Stimulated activated CD8-positive, alpha-beta memory T cell treated with anti-CD3 and anti-CD28 coated beads, Interleukin-7, amount 100 ng/mL, for 1 hour (primary cell): ENCODE measurements around the gene KIF12.
"Not testable (repeated sequence)": the region's sequence is repeated elsewhere in the genome, so short reads cannot be mapped to it uniquely, and the experiment has no call there.

ENCODE experiments used
- DNase-seq, 2 donors: peaks; one replicate each; pipeline ENCODE4 v3.0.0-alpha.2; 2020; ENCODE audit warnings: low read depth in 2 of 2

KIF12 gene

DNA sequence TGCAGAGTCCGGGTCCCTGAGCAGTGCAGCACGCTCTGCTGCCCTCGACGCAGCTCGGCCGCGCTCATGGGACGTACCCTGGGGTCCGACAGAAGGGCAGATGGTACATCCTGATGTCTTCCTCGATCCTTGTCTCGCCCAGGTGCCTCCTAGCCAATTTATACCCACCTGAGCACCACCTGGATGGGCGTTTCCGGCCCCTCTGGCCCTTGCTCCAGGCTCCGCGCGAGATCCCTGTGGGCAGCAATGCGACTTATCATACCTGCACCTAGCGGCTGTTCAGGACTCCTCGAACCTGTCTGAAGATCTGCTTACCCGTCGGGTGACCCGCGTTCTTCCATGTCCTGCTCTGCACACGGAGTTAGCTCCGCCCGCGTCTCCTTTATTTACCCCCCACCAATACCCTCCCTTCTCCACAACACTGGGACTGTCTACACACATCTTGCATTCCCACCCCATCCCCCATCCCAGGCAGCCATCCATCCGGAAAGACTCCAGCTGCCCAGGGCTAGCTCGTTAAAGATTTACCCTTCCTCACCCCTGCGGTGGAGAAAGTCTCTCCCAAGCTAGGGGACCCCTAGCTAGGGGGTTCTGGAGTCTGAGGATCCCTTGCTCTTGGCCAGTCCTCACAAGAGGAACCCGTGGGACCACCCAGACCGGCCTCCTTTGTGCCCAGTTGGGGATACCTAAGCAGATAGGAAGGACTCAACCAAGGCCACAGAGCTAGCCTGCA, at the start of gene KIF12:
Gene KIF12 (minus strand): TSS at position 357 of the 733 bp plus-strand sequence. CDS start 16 bp downstream, at position 341.
- DNase-seq: no peak

DNA sequence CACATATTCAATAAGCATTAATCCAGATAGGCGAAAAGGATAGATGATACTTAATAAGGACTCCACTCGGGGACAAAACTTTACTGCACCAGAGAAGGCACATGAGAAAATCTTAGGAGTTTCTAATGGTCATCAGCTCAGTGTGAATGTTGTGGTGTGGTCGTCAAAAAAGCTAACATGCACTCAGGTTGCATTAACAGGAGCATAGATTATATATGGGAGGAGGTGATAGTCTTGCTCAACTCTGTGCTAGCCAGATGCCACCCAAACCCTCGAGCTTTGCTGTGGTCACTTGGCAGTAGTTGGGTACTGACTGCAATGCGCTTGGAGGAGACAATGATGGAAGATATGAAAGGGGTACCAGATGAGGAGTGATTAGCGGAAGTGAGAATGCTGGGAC, 47.6 kb upstream of the KIF12 start:
- DNase-seq: no peak

DNA sequence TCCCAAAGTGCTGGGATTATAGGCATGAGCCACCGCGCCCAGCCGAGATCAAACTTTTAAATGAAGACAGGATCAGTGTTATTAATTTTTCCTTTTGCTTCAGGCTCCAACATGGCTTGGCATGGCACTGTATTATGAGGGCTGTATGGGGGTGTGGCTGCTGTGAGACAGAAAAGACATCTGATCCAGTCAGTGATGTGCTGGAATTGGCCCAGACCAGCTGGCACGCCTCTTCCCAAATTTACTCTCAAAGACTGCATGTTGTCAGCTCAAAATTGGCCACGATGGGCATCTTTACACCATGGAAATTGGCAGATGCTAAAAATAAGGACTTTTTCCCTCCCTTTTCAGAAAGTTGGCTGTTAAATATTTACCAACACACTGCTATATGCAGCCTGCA, 44.1 kb upstream of the KIF12 start:
- no peak for DNase-seq

DNA sequence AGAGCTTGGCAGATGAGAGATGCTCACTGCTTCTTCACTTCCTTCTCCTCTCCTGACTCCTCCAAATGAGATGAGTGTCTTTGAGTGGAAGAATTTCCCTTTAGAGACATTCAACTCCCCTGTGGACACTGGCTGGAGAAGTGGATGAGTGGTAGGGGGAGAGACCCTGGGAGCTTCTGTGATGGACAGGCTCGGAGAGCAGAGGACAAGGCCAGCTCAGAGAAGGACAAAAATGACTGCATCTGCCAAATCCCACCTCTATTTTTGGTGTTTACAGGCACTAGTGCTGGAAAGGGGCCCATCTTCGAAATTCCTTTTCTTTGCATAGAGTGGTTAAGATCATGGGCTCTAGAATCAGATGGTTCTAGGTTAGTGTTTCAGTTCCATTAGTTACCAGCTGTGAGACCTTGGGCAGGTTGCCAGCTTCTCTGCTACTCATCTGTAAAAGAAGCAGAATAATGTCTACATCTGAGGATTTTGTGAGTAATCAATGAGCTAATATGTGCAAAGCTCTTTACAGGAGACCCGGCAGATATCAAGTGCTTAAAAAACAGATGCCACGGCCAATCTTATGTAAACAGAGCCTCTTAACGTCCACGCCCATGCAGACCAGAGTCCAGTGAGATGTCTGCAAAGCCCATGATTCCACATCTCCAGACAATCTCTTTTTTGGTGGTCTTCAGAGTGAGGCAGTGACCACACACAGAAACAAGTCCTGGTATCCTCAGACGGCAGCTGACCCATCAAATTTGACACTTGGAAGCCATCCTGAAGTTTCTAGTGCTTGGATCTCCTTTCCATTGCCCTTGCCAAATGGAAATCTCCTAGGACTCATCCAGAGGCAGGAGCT, 42.7 kb upstream of the KIF12 start:
- no peak for DNase-seq

DNA sequence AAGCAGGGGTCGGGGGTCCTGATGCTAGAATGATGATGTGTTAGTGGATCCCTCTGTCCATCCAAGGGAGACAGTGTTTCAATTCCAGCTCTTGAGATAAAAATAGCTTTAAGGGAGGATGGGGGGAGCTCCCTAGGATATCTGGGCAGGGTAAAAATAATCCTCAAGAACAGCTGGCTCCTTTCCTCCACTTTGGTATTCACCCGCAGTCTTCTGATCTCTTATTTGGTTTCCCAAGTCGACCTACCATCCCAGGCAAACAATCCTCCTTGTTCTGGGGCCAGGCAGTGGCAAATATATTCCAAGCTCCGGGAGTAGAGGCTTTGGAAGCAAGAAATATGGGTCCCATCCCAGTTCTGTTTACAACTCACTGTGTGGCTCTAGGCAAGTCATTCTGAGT, 41.8 kb upstream of the KIF12 start:
- no peak for DNase-seq

DNA sequence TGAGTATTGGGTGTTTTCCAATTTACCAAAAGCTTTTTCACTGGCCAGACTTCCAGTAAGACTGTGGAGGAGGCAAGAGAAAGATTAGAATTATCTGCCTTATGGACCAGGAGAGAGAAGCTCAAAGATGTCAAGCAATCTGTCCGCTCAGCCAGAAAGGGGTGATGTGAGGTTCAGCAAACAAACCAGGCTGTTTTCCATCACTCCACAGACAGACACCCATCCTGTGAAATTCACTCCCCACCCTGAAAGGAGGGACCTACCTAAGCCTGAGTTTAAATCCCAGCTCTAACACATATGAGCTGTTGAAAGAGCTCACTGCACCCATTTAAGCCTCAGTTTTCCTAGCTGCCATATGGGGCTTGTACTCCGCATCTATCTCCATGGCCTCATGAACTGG, 41.3 kb upstream of the KIF12 start:
- DNase-seq: no peak

DNA sequence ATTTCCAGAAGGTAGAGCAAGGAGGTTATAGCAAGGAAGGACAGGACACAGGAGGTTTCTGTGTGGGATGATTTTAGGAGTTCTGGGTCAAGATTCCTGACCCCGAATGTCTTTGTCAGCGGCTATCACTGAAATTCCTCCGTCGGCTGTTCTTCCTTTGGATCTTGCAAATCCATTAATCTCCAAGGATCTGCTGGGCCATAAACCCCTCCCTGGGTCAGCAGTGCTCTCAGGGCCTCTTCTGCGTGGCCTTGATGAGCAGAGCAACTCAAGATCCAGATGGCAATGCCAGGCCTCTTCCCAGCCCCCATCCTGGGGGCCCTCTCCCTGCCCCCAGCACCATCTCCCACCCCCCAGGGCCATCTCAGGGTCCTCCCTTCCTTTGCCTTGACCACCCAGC, 40.0 kb upstream of the KIF12 start:
- DNase-seq: no peak

DNA sequence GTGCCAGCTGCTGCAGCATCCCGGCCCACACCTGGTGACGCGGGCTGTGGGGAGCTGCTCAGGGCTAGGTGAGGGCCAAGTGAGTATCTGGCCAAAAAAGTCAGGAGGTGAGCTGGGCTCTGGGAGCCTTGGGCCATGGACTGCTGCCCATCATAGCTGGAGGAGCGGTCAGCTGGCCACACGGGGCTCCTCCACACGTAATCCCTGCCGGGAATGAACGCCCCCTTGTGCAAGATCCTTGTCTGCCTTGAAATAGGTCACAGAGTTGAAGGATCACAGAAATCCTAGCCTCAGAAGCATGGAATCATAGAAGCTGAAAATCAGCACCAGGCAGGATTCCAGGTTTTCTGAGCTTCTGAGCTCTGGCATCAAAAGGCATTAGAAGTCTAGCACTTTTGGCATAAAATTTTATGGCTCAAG, 39.5 kb upstream of the KIF12 start:
- DNase-seq: no peak

DNA sequence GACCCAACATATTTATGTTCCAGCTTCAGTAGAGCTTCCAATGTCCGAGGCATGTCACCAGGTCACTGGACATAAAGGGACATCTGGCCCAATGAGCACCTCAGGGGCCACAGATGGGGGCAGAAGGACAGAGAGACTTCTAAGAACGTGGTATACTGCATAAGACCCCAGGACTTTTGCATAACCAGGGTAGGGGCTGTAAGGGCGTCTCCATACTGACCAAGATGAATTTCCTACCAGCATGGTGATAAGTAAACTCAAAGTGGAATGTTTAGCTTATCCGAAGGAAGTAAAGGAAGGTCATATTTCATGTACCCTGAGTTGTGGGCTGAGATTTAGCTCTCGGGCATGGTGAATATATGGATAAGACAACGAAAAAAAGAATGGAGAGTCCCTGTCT, 38.7 kb upstream of the KIF12 start:
- no peak for DNase-seq

DNA sequence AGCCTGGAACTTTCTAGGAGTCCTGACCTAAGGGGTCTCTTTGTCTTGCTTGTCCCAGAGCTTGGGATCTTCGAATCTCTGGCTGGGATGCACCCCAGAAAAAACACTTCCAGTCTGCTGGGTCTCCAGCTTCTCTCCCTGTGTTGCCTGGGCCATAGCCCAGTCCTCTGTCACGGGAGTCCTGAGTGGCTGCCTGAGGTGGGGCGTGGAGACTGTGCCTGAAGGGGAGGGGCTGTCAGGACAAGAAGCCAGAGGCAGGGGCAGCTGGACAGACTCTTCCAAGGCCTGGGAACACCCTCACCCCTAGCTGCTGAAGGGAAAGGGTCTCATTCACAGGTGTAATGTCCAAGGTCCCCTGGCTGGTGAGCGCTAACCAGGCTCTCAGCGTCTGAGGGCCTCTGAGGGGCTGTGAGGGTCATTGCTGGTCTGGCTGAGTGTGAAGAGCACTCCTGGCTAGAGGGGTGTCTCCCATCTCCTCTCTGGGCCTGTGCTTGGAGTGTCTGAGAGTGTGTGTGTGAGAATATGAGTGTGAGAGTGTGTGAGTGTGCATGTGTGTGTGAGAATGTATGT, 35.8 kb upstream of the KIF12 start:
- no peak for DNase-seq

DNA sequence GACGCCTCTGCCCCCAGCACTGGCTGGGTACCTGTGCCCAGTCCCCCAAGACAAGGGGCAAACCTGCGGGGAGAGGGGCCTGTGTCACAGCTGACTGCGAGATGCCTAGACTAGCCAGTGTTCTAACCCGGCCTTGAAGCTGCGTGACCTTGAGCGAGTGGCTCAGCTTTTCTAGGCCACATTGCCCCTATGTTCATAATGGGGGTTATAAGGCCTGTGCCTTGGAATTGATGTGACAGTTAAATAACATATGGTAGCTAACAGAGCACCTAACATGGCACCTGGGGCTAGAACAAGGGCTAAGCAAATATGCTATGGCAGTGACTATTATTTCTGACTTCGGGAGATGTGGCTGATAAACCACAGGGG, 33.4 kb upstream of the KIF12 start:
- DNase-seq: no peak

DNA sequence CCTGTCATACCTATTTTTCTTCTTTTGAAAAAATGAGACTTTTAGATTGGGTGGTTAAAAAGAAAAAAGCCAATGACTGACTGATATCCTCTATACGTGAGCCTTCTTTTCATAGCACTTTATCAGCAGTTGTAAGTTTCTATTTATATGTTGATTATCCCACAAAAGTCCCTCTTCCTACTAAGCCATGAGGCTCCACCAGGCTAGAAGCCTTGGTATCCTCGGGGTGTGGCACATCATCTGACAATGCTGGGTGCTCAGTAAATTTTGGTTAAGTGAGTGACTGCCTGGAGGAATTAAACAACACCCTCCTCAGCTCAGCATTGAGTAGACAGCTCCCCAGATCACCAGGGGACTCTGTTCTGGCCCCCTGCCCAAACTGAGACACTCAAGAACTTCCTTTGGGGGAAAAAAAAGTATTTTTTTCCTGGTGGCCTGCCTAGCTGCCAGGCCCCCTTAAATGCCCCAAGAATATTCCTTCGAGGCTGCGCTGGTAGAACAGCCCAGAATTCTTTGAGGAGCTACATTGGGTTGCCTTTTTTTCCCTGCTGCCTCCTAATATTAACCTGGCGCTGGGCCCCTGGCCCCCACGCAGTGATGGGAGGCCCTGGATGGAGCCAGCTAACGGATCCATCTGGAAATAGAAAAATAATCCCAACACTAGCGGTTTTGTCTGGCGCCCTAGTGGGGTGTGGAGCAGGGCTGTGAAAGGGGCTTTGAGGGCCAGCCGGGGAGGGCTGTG, 32.9 kb upstream of the KIF12 start:
- DNase-seq: no peak

DNA sequence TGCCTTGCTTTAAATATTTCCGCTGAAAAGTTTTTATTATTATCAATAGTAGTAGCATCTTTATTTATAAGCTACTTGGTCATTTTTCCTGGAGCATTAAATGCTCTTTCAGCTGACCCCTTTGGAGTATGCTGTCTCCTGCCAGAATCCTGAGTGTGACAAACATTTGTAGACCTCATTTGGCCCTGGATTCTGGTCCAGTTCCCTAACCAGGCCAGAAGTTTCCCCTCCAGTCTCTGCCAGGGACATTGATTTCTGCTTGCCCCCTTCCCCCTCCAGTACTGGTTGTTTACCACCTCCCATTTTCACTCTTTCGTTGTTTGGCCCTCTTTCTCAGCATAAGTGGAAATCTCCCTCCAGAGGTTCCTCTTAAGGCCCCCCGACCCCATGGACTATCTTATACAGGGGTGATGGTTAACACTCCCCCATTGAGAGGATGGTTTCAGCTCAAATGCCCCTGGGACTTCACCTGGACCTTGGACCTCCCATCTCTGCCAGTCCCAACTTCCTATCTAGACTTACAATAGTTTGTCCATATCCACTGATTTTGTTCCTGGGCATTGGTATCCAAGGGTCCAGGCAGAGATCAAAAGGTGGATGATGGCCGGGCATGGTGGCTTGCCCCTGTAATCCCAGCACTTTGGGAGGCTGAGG, 31.7 kb upstream of the KIF12 start:
- no peak for DNase-seq

DNA sequence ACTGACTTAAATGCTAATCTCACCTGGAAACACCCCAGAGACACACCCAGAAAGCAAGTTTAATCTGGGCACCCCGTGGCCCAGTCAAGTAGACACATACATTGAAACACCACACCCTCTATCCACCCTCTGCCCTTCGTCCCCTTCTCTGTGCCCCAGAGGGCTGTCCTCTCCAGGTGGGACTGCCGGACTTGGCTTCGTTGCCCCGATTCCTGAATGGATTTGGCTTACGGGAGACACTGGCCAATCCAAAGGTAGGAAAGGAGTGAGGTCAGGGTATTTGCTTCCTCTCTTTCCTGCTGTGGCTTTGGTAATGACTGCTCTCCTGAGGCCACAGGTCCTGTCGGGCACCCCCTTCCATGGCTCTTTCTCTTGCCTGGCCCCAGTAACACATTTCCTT, 31.0 kb upstream of the KIF12 start:
- no peak for DNase-seq

DNA sequence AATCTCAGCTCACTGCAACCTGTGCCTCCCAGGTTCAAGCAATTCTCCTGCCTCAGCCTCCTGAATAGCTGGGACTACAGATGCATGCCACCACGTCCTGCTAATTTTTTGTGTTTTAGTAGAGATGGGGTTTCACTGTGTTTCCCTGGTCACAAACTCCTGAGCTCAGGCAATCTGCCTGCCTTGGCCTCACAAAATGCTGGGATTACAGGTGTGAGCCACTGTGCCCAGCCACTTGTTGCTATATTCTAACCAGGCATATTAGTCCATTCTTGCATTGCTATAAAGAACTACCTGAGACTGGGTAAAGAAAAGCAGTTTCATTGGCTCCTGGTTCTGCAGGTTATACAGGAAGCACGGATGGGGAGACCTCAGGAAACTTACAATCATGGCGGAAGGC, 29.7 kb upstream of the KIF12 start:
- DNase-seq: not testable (repeated sequence)

DNA sequence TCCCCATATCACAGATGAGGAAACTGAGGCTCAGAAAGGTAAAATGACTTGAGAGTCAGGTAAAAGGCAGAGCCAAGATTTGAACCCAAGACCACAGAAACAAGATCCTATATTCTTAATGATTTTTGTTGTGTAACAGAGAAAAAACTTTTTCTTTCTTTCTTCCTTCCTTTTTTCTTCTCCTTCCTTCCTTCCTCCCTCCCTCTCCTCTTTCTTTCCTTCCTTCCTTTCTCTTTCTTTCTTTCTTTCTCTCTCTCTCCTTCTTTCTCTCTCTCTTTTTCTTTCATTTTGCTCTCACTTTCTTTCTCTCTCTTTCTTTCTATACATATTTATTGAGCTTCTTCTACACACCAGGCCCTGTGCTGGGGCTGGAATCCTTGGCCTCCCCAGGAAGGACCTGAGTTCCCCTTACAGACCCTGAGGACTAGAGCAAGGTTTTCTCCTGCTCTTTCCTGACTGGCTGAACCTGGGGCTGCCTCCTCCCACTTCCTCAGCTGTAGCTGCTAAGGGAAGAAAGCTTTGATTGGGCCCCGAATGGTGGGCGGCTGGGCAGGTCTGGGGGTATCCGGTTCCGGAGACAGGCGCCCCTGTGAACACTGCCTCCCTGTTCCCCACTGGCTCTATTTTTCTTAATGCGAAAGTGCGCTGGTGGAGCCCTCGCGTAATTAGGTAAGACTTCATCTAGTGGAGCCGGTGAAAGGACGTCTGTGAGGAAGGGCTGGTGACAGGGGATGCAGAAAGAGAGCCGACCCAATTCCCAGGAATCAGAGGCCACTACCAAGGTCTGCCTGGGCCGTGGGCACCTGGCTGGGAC, 27.4 kb upstream of the KIF12 start:
- DNase-seq: no peak

DNA sequence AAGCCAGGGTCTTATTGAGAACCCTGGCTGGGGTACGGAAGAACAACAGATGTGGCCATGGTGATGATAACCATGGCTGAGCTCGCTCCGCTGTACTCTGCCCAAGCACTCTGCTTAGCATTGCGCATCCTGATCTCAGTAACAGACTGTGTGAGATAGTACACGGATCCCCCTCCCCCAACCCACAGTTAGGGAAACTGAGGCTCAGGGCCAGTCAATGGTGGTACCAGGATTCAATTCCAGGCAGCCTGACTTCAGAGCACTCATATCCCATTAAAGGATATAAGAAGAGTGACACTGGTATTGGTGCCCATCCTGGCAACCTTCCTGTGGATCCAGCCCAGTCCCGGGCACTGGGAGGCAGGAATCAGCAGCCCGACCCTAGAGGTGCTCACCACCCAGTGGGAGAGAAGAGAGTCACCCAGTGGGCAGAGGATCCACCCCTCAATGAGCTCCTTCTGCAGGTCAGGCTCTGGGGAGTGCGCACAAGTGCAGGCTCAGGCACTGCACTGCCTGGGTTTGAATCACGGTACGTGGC, 26.5 kb upstream of the KIF12 start:
- no peak for DNase-seq

DNA sequence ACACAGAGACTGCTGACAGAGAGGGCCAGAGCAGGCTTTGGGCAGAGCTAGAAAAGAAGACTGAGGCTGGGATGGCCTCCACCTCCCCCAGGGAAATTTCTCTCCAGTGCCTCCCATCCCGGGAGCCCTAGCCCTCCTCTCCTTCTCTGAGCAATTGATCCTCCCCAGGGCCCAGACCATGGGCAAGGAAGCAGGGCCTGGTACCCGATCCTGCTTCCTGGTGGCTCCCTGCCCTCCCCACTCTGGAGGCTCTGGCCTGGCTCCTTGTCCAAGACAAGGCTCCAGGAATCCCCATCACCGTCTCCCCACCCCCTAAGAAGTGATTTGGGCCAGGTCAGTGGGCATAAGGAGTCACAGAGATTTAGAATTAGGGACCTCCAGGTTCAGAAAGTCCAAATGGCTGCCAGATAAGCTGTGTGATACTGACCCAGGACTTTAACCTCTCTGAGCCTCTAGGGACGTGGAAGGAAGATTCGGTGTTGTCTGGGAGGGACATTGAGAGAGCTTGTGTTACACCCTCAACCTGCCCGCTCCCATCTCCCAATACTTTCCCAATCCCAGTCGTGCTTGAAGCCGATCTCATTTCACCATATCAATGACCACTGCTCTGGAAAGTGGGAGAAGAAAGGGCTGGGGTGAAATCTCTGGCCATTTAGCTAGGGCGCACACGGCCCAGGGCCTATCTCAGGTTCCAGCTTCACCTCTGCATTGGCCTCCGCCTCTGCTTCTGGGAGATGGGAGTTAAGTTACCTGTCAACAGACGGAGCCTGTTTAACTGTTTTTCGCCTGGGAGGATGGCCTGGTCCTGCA, 25.8 kb upstream of the KIF12 start:
- DNase-seq: no peak

DNA sequence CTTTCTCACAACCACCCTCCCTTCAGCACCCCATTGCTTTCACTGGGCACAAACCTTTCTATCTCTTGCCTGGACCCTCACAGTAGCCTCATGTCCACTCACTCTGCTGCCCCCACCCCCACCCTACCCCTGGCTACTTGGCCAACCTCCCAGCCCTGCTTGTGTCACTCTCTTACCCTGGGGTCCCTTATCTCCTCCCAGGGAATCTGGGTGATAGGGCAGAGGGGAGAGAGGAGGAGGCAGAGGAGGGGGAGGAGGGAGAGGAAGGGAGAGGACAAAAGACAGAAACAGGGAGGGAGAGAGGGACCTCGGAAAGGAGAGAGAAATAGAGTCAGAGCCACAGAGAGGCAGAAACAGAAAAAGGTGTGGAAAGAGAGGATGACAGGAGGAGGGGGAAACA, 25.0 kb upstream of the KIF12 start:
- no peak for DNase-seq
